ENCODE results near the gene KRT32.

DNA sequence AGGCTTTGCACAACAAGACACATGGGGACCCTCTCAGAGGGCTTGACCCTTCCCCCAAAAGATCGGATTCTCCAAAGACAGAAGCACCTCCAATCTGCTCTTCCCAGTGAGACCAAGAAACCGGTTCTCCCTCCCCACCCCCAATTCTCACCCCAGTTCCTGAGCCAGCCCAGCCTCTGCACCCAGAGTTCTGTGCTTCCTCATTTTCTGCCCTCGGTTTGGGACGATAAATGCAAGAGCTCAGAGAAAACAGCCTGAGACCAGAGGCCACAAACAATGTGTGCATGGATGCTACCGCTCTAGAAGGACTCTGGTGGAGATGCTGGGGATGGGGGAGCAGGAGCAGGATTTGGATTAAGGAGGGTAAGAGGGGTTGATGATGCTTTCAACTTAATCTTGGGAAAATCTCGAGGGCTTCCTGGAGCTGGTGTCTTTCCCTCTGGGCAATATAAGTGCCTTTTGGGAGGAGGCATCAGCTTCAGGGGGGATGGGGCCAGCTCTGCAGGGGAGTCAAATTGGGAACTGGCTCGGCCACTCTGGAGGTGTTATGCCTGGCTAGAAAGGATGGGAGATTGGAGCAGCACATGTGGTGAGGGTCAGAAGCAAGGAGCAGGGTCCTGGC lies 45.5 kb upstream of the KRT32 start:
- TF ChIP-seq CTCF (conservative IDR thresholded peaks at IDR 0.05; ENCODE audit: low read depth, low read length) = no peak
- TF ChIP-seq EZH2 (IDR thresholded peaks at IDR 0.05; ENCODE audit: borderline replicate concordance, low read depth, low read length, poor library complexity, severe bottlenecking) = no peak
